ENCODE results near the gene PARP6.

PARP6 gene

DNA sequence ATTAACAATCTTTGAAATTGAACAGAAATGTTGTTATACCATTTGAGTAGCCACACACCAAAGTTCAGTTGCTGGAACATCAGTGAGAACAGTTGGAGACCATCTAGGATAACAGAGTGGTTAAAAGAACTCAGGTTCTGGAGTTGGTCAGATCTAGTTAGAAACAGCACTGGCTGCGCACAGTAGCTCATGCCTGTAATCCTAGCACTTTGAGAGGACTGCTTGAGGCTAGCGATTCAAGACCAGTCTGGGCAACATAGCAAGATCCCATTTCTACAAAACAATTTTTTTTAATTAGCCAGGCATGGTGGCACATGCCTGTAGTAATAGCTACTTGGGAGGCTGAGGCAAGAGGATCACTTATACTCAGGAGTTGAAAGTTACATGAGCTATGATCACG, 33.8 kb downstream of the PARP6 start:
- Histone ChIP-seq H4K20me1 (ENCODE audit: control insufficient read depth, insufficient read depth, low read depth, low read length) (no peaks in the 10 kb centered on the region), H3K9me2 (replicated peaks; ENCODE audit: control insufficient read depth, low read length) (no peaks in the 10 kb centered on the region), H3K27ac (ENCODE audit: low read depth, low read length) (no peak overlapping the region), H3K4me1 (ENCODE audit: control insufficient read depth, low read length) (no peaks in the 10 kb centered on the region), H3K9me3 (ENCODE audit: control insufficient read depth, insufficient read depth, low read length) (no peaks in the 10 kb centered on the region), H3K4me2 (ENCODE audit: low read length) (no peak overlapping the region), H3K27me3 (ENCODE audit: control insufficient read depth, low read length) (no peaks in the 10 kb centered on the region), H3F3A (ENCODE audit: control insufficient read depth, insufficient read depth) (0 out of 2 replicates have a peak, but pooled peaks cover 3% of the 10 kb centered on the region), H3K36me3 (ENCODE audit: control insufficient read depth, low read length) (peaks cover 36% of the 10 kb centered on the region), H3K79me2 (ENCODE audit: control insufficient read depth, low read length) (no peaks in the 10 kb centered on the region), H3K4me3 (ENCODE audit: low read length) (no peak overlapping the region)
- no peak for TF ChIP-seq EZH2phosphoT487 (IDR thresholded peaks at IDR 0.05; ENCODE audit: borderline replicate concordance, low read length)
- no peak for TF ChIP-seq CTCF (IDR thresholded peaks at IDR 0.05; ENCODE audit: low read depth, low read length, poor library complexity, severe bottlenecking)

- Histone ChIP-seq H3K4me2 (ENCODE audit: low read length) (no peak overlapping the region), H3K9me3 (ENCODE audit: control insufficient read depth, insufficient read depth, low read length) (no peaks in the 10 kb centered on the region), H3F3A (ENCODE audit: control insufficient read depth, insufficient read depth) (0 out of 2 replicates have a peak, but pooled peaks cover 3% of the 10 kb centered on the region), H3K36me3 (ENCODE audit: control insufficient read depth, low read length) (peaks cover 30% of the 10 kb centered on the region), H3K4me1 (ENCODE audit: control insufficient read depth, low read length) (no peaks in the 10 kb centered on the region), H3K4me3 (ENCODE audit: low read length) (no peak overlapping the region), H4K20me1 (ENCODE audit: control insufficient read depth, insufficient read depth, low read depth, low read length) (no peaks in the 10 kb centered on the region), H3K27me3 (ENCODE audit: control insufficient read depth, low read length) (no peaks in the 10 kb centered on the region), H3K79me2 (ENCODE audit: control insufficient read depth, low read length) (no peaks in the 10 kb centered on the region), H3K9me2 (replicated peaks; ENCODE audit: control insufficient read depth, low read length) (no peaks in the 10 kb centered on the region), H3K27ac (ENCODE audit: low read depth, low read length) (no peak overlapping the region)
- TF ChIP-seq CTCF (IDR thresholded peaks at IDR 0.05; ENCODE audit: low read depth, low read length, poor library complexity, severe bottlenecking) (no peak), EZH2phosphoT487 (IDR thresholded peaks at IDR 0.05; ENCODE audit: borderline replicate concordance, low read length) (no peak)
Measured at GRCh38 chr15:72237853-72238224, 34.5 kb downstream of the PARP6 start.

GRCh38 chr15:72237029-72237852, 35.1 kb downstream of the PARP6 start:
- TF ChIP-seq CTCF (IDR thresholded peaks at IDR 0.05; ENCODE audit: low read depth, low read length, poor library complexity, severe bottlenecking) (no peak), EZH2phosphoT487 (IDR thresholded peaks at IDR 0.05; ENCODE audit: borderline replicate concordance, low read length) (no peak)
- Histone ChIP-seq H3K4me3 (ENCODE audit: low read length) (no peak overlapping the region), H4K20me1 (ENCODE audit: control insufficient read depth, insufficient read depth, low read depth, low read length) (no peaks in the 10 kb centered on the region), H3K9me3 (ENCODE audit: control insufficient read depth, insufficient read depth, low read length) (no peaks in the 10 kb centered on the region), H3K36me3 (ENCODE audit: control insufficient read depth, low read length) (peaks cover 24% of the 10 kb centered on the region), H3K27me3 (ENCODE audit: control insufficient read depth, low read length) (no peaks in the 10 kb centered on the region), H3K4me2 (ENCODE audit: low read length) (no peak overlapping the region), H3K4me1 (ENCODE audit: control insufficient read depth, low read length) (peaks cover 3% of the 10 kb centered on the region), H3K79me2 (ENCODE audit: control insufficient read depth, low read length) (no peaks in the 10 kb centered on the region), H3F3A (ENCODE audit: control insufficient read depth, insufficient read depth) (peaks cover 4% of the 10 kb centered on the region; the same call in 1 of the 2 replicates), H3K27ac (ENCODE audit: low read depth, low read length) (no peak overlapping the region), H3K9me2 (replicated peaks; ENCODE audit: control insufficient read depth, low read length) (no peaks in the 10 kb centered on the region)
